ENCODE data around the gene C1orf87.

Gene C1orf87, protein sequence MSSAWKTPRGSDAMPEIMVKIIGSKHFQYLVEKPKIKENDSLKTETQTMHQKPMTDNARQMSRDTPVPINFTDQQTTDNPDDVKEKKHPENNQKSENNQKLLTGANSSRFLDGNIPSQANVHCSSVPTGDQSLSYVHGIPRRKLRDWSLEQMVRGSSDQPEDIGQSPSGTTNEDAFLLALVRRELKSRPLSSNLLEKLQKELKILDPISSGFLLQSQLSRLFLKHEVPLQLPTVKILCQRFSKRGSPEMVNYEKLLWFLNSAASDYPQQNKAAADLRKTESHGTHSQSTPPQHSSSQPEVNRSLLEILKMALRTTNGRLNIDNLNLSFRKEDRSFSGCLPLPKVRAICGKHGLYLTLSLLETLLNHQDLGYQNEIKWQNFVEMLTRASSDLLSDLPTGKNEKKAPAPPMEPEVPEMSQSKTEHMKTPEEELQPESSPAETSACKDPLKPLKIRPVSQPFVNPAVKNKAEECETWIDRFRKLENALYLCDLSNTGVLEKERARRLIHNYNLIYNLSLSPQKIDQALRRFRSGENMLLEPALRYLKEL

GRCh38 chr1:60073605-60074278 is at the start of gene C1orf87:
Gene C1orf87 (minus strand): TSS chr1:60073770. CDS start chr1:60072643, 1,127 bp downstream.
- no peak for DNase-seq (ENCODE audit: insufficient read length, low spot score)
- FAIRE-seq: no peak

DNA sequence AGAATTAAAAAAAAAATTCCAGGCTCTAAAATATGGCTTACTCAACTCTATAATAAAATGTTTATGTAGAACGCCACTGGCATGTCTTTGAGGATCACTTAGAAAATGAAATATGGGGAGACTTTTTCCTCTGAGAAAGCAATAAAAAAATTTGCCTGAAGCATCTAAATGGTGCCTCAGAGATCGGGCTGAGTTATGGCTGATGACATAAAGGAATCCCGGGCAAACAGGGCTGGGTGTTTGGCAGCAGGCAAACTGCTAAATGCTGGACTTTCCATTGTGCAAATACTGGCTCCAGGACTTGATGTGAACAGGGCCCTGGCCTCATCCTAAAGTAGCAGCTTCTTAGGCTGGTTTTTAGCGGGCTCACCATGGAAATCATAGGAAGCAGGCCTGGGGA is 44.5 kb upstream of the C1orf87 start:
- DNase-seq (ENCODE audit: insufficient read length, low spot score) (no peak), FAIRE-seq (no peak)

DNA sequence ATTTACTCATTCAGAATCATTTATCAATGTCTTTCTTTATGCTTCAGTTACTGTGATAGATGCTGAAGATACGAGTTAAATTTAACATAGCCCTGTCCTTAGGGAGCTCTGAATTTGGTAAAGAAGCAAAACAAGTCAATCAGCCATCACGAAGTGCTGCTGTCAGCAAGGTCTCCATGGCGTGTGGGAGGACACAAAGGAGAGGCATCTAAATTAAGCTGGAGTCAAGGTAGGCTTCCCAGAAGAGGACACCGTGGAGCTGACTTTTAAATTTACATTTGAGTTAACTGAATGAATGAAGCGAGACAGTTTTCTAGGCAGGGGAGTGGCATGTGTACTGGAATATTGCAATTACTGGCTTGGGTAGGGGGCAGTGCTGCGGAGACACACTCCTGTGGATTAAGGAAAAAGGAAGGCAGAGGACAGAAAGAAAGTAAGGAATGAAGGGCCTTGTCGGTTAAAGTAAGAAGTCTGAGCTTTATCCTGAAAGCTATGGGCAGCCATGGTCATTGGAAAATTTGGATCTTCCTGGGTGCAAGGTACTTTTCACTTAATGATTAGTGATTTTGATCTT is 41.3 kb upstream of the C1orf87 start:
- no peak for FAIRE-seq
- no peak for DNase-seq (ENCODE audit: insufficient read length, low spot score)

DNA sequence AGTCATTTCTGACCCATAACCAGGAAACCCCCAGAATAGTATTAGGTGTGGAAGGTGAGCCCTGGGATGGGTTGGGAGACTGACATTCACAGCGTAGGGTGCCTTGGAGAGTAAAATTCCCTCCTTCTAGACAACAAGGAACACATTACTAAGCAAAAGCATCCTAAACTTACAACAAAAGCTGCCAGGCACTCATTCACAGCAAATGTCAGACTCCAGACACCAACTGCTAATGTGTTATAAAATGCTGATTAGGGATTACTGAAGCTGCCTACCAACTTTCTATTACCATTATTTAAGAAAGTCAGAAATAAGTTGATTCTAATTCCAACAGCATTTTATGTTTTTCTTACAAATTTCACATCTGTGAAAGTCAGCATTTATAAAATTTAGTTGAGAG is 40.0 kb upstream of the C1orf87 start:
- DNase-seq (ENCODE audit: insufficient read length, low spot score) (no peak), FAIRE-seq (no peak)

- FAIRE-seq (no peak), DNase-seq (ENCODE audit: insufficient read length, low spot score) (no peak)
Measured at GRCh38 chr1:60113028-60113427, 39.5 kb upstream of the C1orf87 start.

DNA sequence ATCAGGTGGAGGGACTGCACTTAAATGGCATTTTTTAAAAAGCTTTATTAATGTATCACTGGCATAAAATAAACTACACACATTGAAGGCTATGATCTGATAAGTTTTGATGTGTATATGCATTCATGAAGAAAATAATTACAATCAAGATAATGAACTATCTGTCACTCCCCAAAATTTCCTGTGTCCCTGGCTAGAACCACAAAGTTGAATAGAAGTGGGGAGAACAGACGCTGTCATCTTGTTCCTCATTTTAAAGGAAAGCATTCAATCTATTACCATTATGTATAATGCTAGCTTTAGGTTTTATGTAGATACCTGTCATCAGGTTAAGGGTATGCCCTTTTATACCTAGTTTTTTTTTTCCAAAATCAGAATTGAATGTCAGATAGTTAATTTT is 38.1 kb upstream of the C1orf87 start:
- FAIRE-seq (no peak), DNase-seq (ENCODE audit: insufficient read length, low spot score) (no peak)

DNA sequence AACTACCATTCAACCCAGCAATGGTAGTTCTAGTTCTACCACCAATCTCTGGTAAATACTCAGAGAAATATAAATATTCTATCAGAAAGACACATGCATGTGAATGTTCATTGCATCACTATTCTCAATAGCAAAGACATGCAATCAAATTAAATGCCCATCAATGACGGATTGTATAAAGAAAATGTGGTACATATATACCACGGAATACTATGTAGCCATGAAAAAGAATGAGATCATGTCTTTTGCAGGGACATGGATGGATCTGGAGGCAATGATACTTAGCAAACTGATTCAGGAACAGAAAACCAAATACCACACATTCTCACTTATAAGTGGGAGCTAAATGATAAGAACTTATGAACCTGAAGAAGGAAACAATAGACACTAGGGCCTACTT is 37.5 kb upstream of the C1orf87 start:
- DNase-seq (ENCODE audit: insufficient read length, low spot score): no peak
- FAIRE-seq: no peak

DNA sequence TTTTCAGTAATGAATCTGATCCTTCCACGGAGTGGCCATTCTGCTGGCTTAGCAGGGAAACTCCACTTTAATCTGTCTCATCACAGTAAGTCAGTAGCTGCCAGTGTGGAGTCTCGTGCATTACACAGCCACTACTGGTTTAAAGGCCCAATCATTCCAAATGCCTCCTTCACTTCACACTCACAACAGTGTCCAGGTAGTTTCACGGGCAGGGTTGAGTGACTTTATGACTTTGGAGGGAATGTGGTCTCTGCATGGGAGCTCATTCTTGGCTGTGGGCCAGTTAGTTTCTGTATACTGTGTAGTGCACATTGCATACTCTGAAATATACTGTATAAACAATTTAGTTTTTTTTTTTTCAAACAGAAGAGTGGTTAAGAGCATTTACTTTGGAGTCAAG is 34.6 kb upstream of the C1orf87 start:
- FAIRE-seq (no peak), DNase-seq (ENCODE audit: insufficient read length, low spot score) (no peak)

DNA sequence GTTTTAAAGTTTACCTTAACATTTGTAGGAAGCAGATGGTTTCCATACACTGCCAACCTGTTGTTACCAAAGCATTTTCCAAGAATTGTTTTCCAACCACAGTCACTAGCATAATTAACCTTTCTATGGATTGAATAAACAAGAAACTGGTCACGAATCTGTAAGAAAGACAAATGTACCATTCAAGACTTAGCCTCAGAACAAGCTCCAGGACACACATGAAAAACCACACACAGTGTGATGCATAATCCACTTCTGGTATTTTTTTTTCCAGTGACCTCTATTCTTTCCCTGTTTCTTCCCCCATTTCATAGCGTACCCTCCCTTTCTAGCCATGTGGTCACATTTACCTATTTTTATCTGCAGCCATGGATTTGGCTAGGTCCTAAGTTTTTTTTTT is 29.6 kb upstream of the C1orf87 start:
- FAIRE-seq (no peak), DNase-seq (ENCODE audit: insufficient read length, low spot score) (no peak)

- DNase-seq (ENCODE audit: insufficient read length, low spot score) (no peak), FAIRE-seq (no peak)
Measured at GRCh38 chr1:60102267-60103061, 28.9 kb upstream of the C1orf87 start.

GRCh38 chr1:60101516-60101915 is 27.9 kb upstream of the C1orf87 start:
- FAIRE-seq: no peak
- DNase-seq (ENCODE audit: insufficient read length, low spot score): no peak

DNA sequence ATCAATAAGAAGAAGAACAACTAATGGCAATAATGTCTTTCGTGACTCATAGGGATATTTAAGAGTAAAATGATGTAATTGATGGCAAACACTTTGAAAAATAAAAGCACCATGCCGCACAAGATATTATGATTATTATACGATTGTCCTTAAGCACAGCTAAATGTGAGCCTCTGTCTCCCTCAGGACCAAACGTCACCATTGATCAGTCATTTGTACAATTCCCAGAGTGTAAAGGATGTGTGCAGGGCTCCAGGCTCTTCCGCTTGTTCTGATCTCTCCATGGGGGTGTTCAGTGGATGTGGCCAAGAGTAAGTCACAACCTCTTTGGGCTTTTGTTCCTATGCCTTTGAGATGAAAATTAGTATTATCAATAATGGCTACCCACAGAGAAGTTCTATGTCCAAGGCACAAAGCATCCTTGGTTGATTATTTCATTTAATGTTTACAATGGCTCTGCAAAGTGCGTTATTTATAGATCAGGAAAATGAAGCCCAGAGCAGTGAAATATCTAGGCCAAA is 17.7 kb upstream of the C1orf87 start:
- FAIRE-seq (no peak), DNase-seq (ENCODE audit: insufficient read length, low spot score) (no peak)

- no peak for DNase-seq (ENCODE audit: insufficient read length, low spot score)
- FAIRE-seq: no peak
Measured at GRCh38 chr1:60090655-60091054, 17.1 kb upstream of the C1orf87 start.

DNA sequence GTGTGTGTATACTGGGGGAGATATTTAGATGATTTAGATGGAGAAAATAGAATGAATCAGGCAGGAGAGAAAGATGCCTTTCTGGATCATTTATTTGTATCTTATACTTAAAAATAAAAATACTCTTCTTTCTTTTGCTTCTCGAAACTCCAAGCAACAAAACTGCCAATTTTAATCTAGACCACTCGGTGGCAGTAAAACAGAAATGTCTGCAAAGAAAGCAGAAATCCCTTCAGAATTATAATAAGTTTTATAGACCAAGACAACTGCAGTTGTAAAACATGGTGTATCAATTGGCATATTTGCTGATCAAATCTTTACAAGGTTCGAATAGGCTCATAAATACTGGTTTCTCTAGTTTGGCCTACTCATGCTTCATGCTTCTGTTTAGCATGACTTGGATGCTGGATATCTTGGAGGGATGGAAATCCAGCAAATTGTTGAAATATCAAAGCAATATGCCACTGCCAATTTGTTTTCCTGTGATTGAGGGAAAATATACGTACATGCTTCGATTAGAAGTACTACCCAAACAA is 15.1 kb upstream of the C1orf87 start:
- FAIRE-seq (no peak), DNase-seq (ENCODE audit: insufficient read length, low spot score) (no peak)

DNA sequence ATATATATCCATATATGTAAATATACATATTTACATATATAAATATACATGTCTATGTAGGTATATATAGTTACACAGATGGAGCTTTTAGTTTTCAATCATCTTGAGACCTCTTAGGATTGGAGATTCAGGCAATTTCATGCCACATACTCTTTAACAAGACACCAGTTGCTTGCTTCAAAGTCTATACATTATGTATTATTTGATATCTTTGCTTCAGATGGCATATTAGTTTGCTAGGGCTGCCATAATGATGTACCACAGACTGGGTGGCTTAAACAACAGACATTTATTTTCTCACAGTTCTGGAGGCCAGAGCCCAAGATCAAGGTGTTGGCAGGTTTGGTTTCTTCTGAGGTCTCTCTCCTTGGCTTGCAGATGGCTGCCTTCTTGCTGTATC is 14.1 kb upstream of the C1orf87 start:
- DNase-seq (ENCODE audit: insufficient read length, low spot score): no peak
- no peak for FAIRE-seq

GRCh38 chr1:60078182-60078581 is 4.6 kb upstream of the C1orf87 start:
- DNase-seq (ENCODE audit: insufficient read length, low spot score) (no peak), FAIRE-seq (no peak)

- no peak for DNase-seq (ENCODE audit: insufficient read length, low spot score)
- FAIRE-seq: no peak
Measured at GRCh38 chr1:60071296-60071695, 2.3 kb downstream of the C1orf87 start.

DNA sequence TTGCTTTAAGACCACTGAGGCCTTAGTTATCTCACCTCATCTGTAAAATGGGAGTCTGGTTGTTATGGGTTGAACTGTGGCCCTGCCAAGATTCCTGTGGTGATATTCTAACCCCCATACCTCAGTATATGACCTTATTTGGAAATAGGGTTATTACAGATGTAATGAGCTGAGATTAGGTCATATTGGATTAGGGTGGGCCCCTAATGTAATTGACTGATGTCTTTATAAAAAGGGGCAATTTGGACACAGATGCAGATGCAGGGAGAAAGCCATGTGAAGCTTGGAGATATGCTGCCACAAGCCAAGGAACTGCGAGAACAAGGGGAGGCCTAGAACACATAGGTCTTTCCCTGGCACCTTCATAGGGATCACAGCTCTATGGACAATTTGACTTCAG is 3.9 kb downstream of the C1orf87 start:
- DNase-seq (ENCODE audit: insufficient read length, low spot score): no peak
- FAIRE-seq: no peak

DNA sequence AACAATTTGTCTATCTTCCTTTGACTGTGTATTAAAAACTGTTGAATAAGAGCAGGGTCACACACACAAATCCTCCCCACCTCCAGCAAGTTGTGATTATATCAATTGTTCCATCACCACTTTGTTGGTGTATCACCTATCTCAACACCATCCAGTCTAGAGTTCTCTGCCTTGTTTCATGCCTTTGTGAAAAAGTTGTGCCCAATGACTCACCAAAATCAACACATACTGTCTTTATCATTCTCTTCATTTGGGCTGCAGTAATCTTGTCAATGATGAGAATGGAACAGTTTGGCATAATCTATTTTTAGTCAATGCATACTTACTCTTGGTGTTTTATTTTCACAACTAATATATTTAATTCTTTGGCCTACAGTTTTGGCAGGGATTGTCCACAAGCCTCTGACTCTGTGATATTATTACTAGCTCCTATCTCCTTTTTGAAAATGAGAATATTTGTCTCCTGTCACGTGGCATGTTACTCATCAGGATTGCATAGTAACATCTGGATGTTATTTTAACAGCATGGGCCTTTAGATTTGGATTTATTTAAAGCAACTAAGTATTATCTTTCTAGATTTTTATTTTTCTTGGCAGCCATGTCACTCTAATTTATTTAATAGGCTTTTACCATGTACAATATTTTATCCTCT is 5.1 kb downstream of the C1orf87 start:
- DNase-seq (ENCODE audit: insufficient read length, low spot score) (no peak), FAIRE-seq (no peak)

DNA sequence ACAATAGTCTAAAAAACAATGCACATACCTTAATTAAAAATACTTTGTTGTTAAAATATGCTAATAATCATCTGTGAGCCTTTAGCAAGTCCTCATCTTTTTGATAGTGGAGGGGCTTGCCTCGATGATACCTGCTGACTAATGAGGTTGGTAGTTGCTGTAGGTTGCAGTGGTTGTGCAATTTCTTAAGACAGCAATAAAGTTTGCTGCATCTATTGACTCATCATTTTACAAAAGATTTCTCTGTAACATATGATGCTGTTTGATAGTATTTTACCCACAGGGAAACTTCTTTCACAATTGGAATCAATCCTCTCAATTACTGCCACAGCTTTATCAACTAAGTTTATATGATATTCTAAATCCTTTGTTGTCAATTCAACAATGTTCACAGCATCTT is 7.6 kb downstream of the C1orf87 start:
- FAIRE-seq: no peak
- no peak for DNase-seq (ENCODE audit: insufficient read length, low spot score)
